ENCODE measurements around the gene TLCD3A.

The TLCD3A gene

GRCh38 chr17:760371-760770, 28.0 kb downstream of the TLCD3A start:
- H3K27me3 ChIP-seq (ENCODE audit: control insufficient read depth, low read length): no peaks in the 10 kb centered on the region
- no peak overlapping the region for H3K27ac ChIP-seq (ENCODE audit: low read depth, low read length)
- H3K9me3 ChIP-seq (ENCODE audit: control insufficient read depth, insufficient read depth, low read length): no peaks in the 10 kb centered on the region
- H3F3A ChIP-seq (ENCODE audit: control insufficient read depth, insufficient read depth): 0 out of 2 replicates have a peak, but pooled peaks cover 8% of the 10 kb centered on the region
- no peaks in the 10 kb centered on the region for H4K20me1 ChIP-seq (ENCODE audit: control insufficient read depth, insufficient read depth, low read depth, low read length)
- TF ChIP-seq, protein P1, sequence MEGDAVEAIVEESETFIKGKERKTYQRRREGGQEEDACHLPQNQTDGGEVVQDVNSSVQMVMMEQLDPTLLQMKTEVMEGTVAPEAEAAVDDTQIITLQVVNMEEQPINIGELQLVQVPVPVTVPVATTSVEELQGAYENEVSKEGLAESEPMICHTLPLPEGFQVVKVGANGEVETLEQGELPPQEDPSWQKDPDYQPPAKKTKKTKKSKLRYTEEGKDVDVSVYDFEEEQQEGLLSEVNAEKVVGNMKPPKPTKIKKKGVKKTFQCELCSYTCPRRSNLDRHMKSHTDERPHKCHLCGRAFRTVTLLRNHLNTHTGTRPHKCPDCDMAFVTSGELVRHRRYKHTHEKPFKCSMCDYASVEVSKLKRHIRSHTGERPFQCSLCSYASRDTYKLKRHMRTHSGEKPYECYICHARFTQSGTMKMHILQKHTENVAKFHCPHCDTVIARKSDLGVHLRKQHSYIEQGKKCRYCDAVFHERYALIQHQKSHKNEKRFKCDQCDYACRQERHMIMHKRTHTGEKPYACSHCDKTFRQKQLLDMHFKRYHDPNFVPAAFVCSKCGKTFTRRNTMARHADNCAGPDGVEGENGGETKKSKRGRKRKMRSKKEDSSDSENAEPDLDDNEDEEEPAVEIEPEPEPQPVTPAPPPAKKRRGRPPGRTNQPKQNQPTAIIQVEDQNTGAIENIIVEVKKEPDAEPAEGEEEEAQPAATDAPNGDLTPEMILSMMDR (IDR thresholded peaks at IDR 0.05; ENCODE audit: low read depth, low read length, poor library complexity, severe bottlenecking): no peak
- no peak for TF ChIP-seq EZH2phosphoT487 (IDR thresholded peaks at IDR 0.05; ENCODE audit: borderline replicate concordance, low read length)
- H3K36me3 ChIP-seq (ENCODE audit: control insufficient read depth, low read length): peaks cover 61% of the 10 kb centered on the region
- H3K4me2 ChIP-seq (ENCODE audit: low read length): no peak overlapping the region
- no peaks in the 10 kb centered on the region for H3K79me2 ChIP-seq (ENCODE audit: control insufficient read depth, low read length)
- no peak overlapping the region for H3K4me3 ChIP-seq (ENCODE audit: low read length)
- no peaks in the 10 kb centered on the region for H3K4me1 ChIP-seq (ENCODE audit: control insufficient read depth, low read length)
- H3K9me2 ChIP-seq (replicated peaks; ENCODE audit: control insufficient read depth, low read length): no peaks in the 10 kb centered on the region

DNA sequence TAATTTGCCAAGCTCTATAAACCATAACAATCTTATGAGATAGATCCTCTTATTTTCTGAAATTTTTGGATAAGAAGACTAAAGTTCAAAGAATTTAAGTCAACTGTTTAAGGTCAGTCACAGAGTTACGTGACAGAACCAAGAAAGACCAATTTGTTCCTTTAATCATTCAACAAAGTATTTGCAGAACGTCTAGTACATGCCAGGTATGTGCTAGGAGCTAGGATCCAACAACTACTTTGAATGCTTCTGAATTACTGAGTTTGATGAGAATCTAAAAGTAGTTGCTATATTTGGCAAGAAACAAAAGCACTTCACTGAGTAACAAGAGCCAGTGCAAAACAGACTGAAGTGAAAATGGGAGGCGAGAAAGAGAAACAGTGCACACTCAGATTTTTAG, 34.7 kb downstream of the TLCD3A start:
- peaks cover 57% of the 10 kb centered on the region for H3K36me3 ChIP-seq (ENCODE audit: control insufficient read depth, low read length)
- no peaks in the 10 kb centered on the region for H3F3A ChIP-seq (ENCODE audit: control insufficient read depth, insufficient read depth)
- H3K9me2 ChIP-seq (replicated peaks; ENCODE audit: control insufficient read depth, low read length): no peaks in the 10 kb centered on the region
- no peak overlapping the region for H3K4me2 ChIP-seq (ENCODE audit: low read length)
- no peak overlapping the region for H3K27ac ChIP-seq (ENCODE audit: low read depth, low read length)
- no peaks in the 10 kb centered on the region for H3K9me3 ChIP-seq (ENCODE audit: control insufficient read depth, insufficient read depth, low read length)
- TF ChIP-seq, protein P1 (IDR thresholded peaks at IDR 0.05; ENCODE audit: low read depth, low read length, poor library complexity, severe bottlenecking): no peak
- no peak for TF ChIP-seq EZH2phosphoT487 (IDR thresholded peaks at IDR 0.05; ENCODE audit: borderline replicate concordance, low read length)
- H3K4me3 ChIP-seq (ENCODE audit: low read length): no peak overlapping the region
- no peaks in the 10 kb centered on the region; the same call in 1 of the 2 replicates for H3K79me2 ChIP-seq (ENCODE audit: control insufficient read depth, low read length)
- H4K20me1 ChIP-seq (ENCODE audit: control insufficient read depth, insufficient read depth, low read depth, low read length): no peaks in the 10 kb centered on the region
- H3K27me3 ChIP-seq (ENCODE audit: control insufficient read depth, low read length): no peaks in the 10 kb centered on the region
- no peaks in the 10 kb centered on the region for H3K4me1 ChIP-seq (ENCODE audit: control insufficient read depth, low read length)

DNA sequence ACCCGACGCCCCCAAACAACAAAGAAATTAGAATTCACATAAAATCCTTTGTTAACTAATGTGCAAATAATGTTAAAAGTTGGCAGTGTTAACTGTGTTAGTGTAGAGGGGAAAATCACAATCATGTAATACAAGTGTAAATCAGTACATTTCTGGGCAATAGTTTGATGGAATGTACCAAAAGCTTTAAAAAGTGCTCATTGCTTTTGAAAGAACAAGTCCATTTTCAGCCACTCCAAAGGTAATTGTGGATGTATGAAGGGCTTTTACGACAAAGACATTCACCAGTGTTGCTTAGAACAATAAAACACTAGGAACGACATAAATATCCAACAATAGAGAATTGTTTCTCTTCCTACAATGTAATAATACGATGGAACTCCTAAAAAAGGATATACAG, 40.6 kb downstream of the TLCD3A start:
- Histone ChIP-seq H3K9me2 (replicated peaks; ENCODE audit: control insufficient read depth, low read length) (no peaks in the 10 kb centered on the region), H3K4me1 (ENCODE audit: control insufficient read depth, low read length) (peaks cover 4% of the 10 kb centered on the region), H3K4me2 (ENCODE audit: low read length) (no peak overlapping the region), H3K9me3 (ENCODE audit: control insufficient read depth, insufficient read depth, low read length) (no peaks in the 10 kb centered on the region), H4K20me1 (ENCODE audit: control insufficient read depth, insufficient read depth, low read depth, low read length) (no peaks in the 10 kb centered on the region), H3K27me3 (ENCODE audit: control insufficient read depth, low read length) (no peaks in the 10 kb centered on the region), H3F3A (ENCODE audit: control insufficient read depth, insufficient read depth) (no peaks in the 10 kb centered on the region), H3K27ac (ENCODE audit: low read depth, low read length) (no peak overlapping the region), H3K36me3 (ENCODE audit: control insufficient read depth, low read length) (peaks cover 83% of the 10 kb centered on the region), H3K79me2 (ENCODE audit: control insufficient read depth, low read length) (peaks cover 21% of the 10 kb centered on the region), H3K4me3 (ENCODE audit: low read length) (no peak overlapping the region)
- TF ChIP-seq, protein P1 (IDR thresholded peaks at IDR 0.05; ENCODE audit: low read depth, low read length, poor library complexity, severe bottlenecking): no peak
- no peak for TF ChIP-seq EZH2phosphoT487 (IDR thresholded peaks at IDR 0.05; ENCODE audit: borderline replicate concordance, low read length)

All from DOHH2 (cell line).